Mesenchymal stem cell (in vitro differentiated cells and primary cell): ENCODE data around the gene MYEOV.

Experiments
- DNase-seq: peaks from one replicate; pipeline ENCODE4 v3.0.0-alpha.2; 2013
- H2AFZ ChIP-seq: one replicate; pipeline ENCODE4 v1.6.1; 2013; ENCODE audit warnings: low read depth, mild to moderate bottlenecking, control low read depth, inconsistent platforms, low read length, moderate library complexity
- H2AK5ac ChIP-seq: 2 replicates; pipeline ENCODE4 v1.6.1; 2013; ENCODE audit warnings: low read length, moderate library complexity, mild to moderate bottlenecking, inconsistent platforms; ENCODE audit not compliant: severe bottlenecking
- H2BK120ac ChIP-seq: one replicate; pipeline ENCODE4 v1.6.1; 2013; ENCODE audit warnings: low read depth, mild to moderate bottlenecking, inconsistent platforms, low read length, moderate library complexity
- H2BK12ac ChIP-seq, 2 experiments: one replicate each; pipeline ENCODE4 v1.6.1; 2013; ENCODE audit warnings: inconsistent platforms in 2 of 2, low read length in 2 of 2, mild to moderate bottlenecking in 2 of 2, moderate library complexity in 2 of 2, control low read depth in 1 of 2
- H2BK15ac ChIP-seq: one replicate; pipeline ENCODE4 v1.6.1; 2013; ENCODE audit warnings: mild to moderate bottlenecking, low read depth, inconsistent platforms; ENCODE audit not compliant: poor library complexity, severe bottlenecking
- H2BK5ac ChIP-seq: 2 replicates; pipeline ENCODE4 v1.6.1; 2013; ENCODE audit warnings: low read depth, mild to moderate bottlenecking, low read length, control low read depth, inconsistent platforms; ENCODE audit not compliant: poor library complexity, severe bottlenecking
- H3K14ac ChIP-seq, 2 experiments: one replicate each; pipeline ENCODE4 v1.6.1; 2013; ENCODE audit warnings: inconsistent platforms in 2 of 2, low read length in 2 of 2, control low read depth in 1 of 2, mild to moderate bottlenecking in 1 of 2, moderate library complexity in 1 of 2
- H3K18ac ChIP-seq, 2 experiments: one replicate each; pipeline ENCODE4 v1.6.1; 2013; ENCODE audit warnings: inconsistent platforms in 2 of 2, low read length in 2 of 2, control low read depth in 1 of 2, low read depth in 1 of 2, mild to moderate bottlenecking in 1 of 2
- H3K23ac ChIP-seq, 2 experiments: one replicate each; pipeline ENCODE4 v1.6.1; 2013; ENCODE audit warnings: inconsistent platforms in 2 of 2, low read length in 2 of 2, mild to moderate bottlenecking in 2 of 2, moderate library complexity in 2 of 2, control low read depth in 1 of 2
- H3K27ac ChIP-seq: 2 replicates; pipeline ENCODE4 v1.5.1; 2013; ENCODE audit warnings: mild to moderate bottlenecking, moderate library complexity, low read length, control low read depth, inconsistent platforms; ENCODE audit not compliant: poor library complexity, severe bottlenecking
- H3K27me3 ChIP-seq, 2 experiments: 2 replicates each; pipeline versions ENCODE4 v1.6.1 to v1.7.0; 2013; ENCODE audit warnings: low read length in 2 of 2, mild to moderate bottlenecking in 2 of 2, moderate library complexity in 2 of 2, control low read depth in 1 of 2, inconsistent platforms in 1 of 2; ENCODE audit not compliant: control insufficient read depth in 1 of 2, insufficient read depth in 1 of 2
- H3K36me3 ChIP-seq, 2 experiments: 2 replicates each; pipeline versions ENCODE4 v1.6.1 to v1.7.0; 2013; ENCODE audit warnings: low read length in 2 of 2, control low read depth in 1 of 2, inconsistent platforms in 1 of 2, low read depth in 1 of 2, mild to moderate bottlenecking in 1 of 2; ENCODE audit not compliant: insufficient read depth in 2 of 2, control insufficient read depth in 1 of 2
- H3K4ac ChIP-seq, 2 experiments: one replicate each; pipeline ENCODE4 v1.6.1; 2013; ENCODE audit warnings: inconsistent platforms in 2 of 2, low read length in 2 of 2, mild to moderate bottlenecking in 2 of 2, moderate library complexity in 2 of 2, control low read depth in 1 of 2, low read depth in 1 of 2
- H3K4me1 ChIP-seq: 2 replicates; pipeline ENCODE4 v1.6.1; 2013; ENCODE audit warnings: low read depth, low read length, control low read depth; ENCODE audit not compliant: control insufficient read depth, insufficient read depth
- H3K4me2 ChIP-seq: 2 replicates; pipeline ENCODE4 v1.6.1; 2013; ENCODE audit warnings: low read length, mild to moderate bottlenecking, inconsistent platforms; ENCODE audit not compliant: poor library complexity, severe bottlenecking
- H3K4me3 ChIP-seq, 2 experiments: 2 replicates each; pipeline versions ENCODE4 v1.5.1 to v1.7.0; 2013; ENCODE audit warnings: low read length in 2 of 2, mild to moderate bottlenecking in 2 of 2, control low read depth in 1 of 2, low read depth in 1 of 2; ENCODE audit not compliant: insufficient read depth in 1 of 2
- H3K79me1 ChIP-seq: replicated peaks from 2 replicates; pipeline ENCODE4 v1.6.1; 2013; ENCODE audit warnings: mild to moderate bottlenecking, control low read depth, low read length, inconsistent platforms; ENCODE audit not compliant: poor library complexity, severe bottlenecking
- H3K9ac ChIP-seq: 2 replicates; pipeline ENCODE4 v1.7.0; 2013; ENCODE audit warnings: mild to moderate bottlenecking, low read length, moderate library complexity
- H3K9me3 ChIP-seq: 2 replicates; pipeline ENCODE4 v1.7.0; 2013; ENCODE audit warnings: mild to moderate bottlenecking, low read length; ENCODE audit not compliant: control insufficient read depth
- H4K8ac ChIP-seq: one replicate; pipeline ENCODE4 v1.6.1; 2013; ENCODE audit warnings: inconsistent platforms, mild to moderate bottlenecking, low read length, moderate library complexity
- H4K91ac ChIP-seq: one replicate; pipeline ENCODE4 v1.6.1; 2013; ENCODE audit warnings: mild to moderate bottlenecking, low read length, inconsistent platforms
- WGBS: methylation state at CpG from one replicate; pipeline ENCODE4 v1.1.7; 2013; ENCODE audit warnings: mixed read lengths; 5-methylcytosine and 5-hydroxymethylcytosine counted together

Gene MYEOV

DNA sequence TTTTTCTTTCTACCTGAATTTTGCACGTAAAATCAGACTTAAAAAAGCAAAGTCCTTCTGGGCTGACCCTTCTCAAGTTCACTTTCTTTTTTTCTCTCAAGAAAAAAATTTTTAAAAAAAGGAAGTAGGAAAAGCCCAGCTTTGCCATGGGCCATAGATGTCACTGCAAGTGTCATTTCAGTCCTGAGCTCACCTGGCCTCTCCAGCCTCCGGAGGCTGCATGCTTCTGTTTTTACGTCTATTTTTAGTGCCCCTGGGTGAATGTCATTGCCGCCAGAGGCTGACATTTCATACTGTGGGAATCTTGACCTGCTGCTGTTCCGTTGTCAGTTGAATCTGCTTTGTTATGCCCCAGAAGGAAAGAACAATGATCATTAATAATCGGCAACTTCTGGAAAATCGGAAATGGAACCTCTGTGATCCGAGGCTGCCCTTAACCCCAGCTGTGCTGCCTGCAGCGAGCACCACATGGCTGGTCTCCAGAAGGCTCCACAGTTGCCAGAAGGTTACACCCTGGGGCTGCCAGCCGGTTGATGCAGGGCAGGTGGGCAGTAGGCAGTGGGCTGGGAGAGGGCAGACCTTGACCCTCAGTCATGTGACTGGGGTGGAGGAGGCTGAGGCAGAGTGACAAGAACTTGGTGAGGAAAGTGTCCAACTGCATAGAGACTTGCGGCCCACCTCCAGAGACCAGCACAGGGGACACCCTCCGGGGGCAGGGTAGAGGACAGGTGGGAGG is 16.7 kb upstream of the MYEOV start:
- Histone ChIP-seq H3K4ac (no peak overlapping the region), H3K9ac (no peak overlapping the region), H3K23ac (no peak overlapping the region), H3K4me2 (no peak overlapping the region), H4K8ac (no peak overlapping the region), H3K18ac (no peak overlapping the region), H2AFZ (no peak overlapping the region), H2BK5ac (no peak overlapping the region), H3K9me3 (peaks cover 6% of the 10 kb centered on the region), H3K4me3 (no peak overlapping the region), H3K36me3 (no peaks in the 10 kb centered on the region), H2BK12ac (no peak overlapping the region), H2BK120ac (no peak overlapping the region), H3K27ac (no peak overlapping the region), H4K91ac (no peak overlapping the region), H3K79me1 (no peaks in the 10 kb centered on the region), H3K14ac (no peak overlapping the region), H2BK15ac (no peak overlapping the region), H2AK5ac (no peak overlapping the region), H3K27me3 (peaks cover 69 to 70% of the 10 kb centered on the region in 2 experiments), H3K4me1 (peaks cover 24% of the 10 kb centered on the region)
- 81% methylated on average over 12 of the region's 12 CpGs for WGBS
- DNase-seq: no peak

- Histone ChIP-seq H3K4ac (no peak overlapping the region), H2BK120ac (no peak overlapping the region), H2BK12ac (no peak overlapping the region), H3K27me3 (peaks cover 60% of the 10 kb centered on the region in 2 experiments), H2AFZ (no peak overlapping the region), H3K18ac (no peak overlapping the region), H2AK5ac (no peak overlapping the region), H2BK5ac (no peak overlapping the region), H2BK15ac (no peak overlapping the region), H4K8ac (no peak overlapping the region), H3K4me2 (no peak overlapping the region), H3K9me3 (peaks cover 7% of the 10 kb centered on the region), H3K27ac (no peak overlapping the region), H4K91ac (no peak overlapping the region), H3K9ac (no peak overlapping the region), H3K23ac (no peak overlapping the region), H3K36me3 (no peaks in the 10 kb centered on the region), H3K14ac (no peak overlapping the region), H3K4me3 (no peak overlapping the region), H3K79me1 (no peaks in the 10 kb centered on the region), H3K4me1 (peaks cover 24% of the 10 kb centered on the region)
- WGBS: 70% methylated on average over 11 of the region's 12 CpGs
- no peak for DNase-seq
Observed at GRCh38 chr11:69278091-69278867, 15.7 kb upstream of the MYEOV start.

GRCh38 chr11:69280451-69280850 is 13.5 kb upstream of the MYEOV start:
- H3K4ac ChIP-seq: no peak overlapping the region
- no peaks in the 10 kb centered on the region for H3K79me1 ChIP-seq
- H2BK5ac ChIP-seq: no peak overlapping the region
- H3K4me3 ChIP-seq: no peak overlapping the region
- H3K23ac ChIP-seq: no peak overlapping the region
- no peaks in the 10 kb centered on the region for H3K36me3 ChIP-seq
- no peak for DNase-seq
- H4K8ac ChIP-seq: no peak overlapping the region
- 100% methylated on average over 1 of the region's 2 CpGs for WGBS
- peaks cover 42 to 54% of the 10 kb centered on the region in 2 experiments for H3K27me3 ChIP-seq
- no peak overlapping the region for H3K4me2 ChIP-seq
- no peak overlapping the region for H2BK120ac ChIP-seq
- H3K9ac ChIP-seq: peak overlapping the region; percentile 47
- no peak overlapping the region for H2BK12ac ChIP-seq
- no peak overlapping the region for H2AK5ac ChIP-seq
- H3K27ac ChIP-seq: no peak overlapping the region
- H4K91ac ChIP-seq: no peak overlapping the region
- no peak overlapping the region for H2BK15ac ChIP-seq
- no peak overlapping the region for H3K14ac ChIP-seq
- peaks cover 7% of the 10 kb centered on the region for H3K9me3 ChIP-seq
- H3K4me1 ChIP-seq: peaks cover 30% of the 10 kb centered on the region
- H3K18ac ChIP-seq: no peak overlapping the region
- H2AFZ ChIP-seq: no peak overlapping the region

DNA sequence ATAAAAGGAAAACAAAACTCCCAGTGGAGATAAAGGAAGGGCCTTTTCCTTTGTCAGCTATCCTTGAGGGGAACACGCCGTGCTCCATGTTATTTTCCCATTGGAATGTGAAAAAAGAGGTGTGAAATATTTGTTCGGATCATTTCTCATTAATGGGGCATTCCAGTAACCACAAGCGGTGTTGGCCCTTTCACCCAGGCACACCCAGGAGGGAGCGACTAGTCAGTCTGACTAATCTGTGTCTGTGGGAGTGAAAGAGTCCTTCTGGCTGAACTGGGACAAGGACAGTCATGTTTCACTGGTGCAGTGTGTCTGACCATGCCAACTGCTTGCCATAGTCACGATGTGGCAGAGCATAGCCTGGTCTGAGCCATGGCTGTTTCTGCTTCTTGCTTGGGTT is 13.0 kb upstream of the MYEOV start:
- Histone ChIP-seq H2BK15ac (no peak overlapping the region), H3K27ac (no peak overlapping the region), H2BK12ac (no peak overlapping the region), H3K4me3 (no peak overlapping the region), H4K91ac (no peak overlapping the region), H3K9ac (peak overlapping the region; percentile 47), H3K4ac (no peak overlapping the region), H3K4me1 (peaks cover 30% of the 10 kb centered on the region), H4K8ac (no peak overlapping the region), H2BK5ac (no peak overlapping the region), H2AK5ac (no peak overlapping the region), H3K9me3 (peaks cover 7% of the 10 kb centered on the region), H3K14ac (no peak overlapping the region), H3K4me2 (no peak overlapping the region), H3K18ac (peak overlapping the region in 1 of 2 experiments; percentile 1), H3K79me1 (no peaks in the 10 kb centered on the region), H3K23ac (no peak overlapping the region), H2BK120ac (no peak overlapping the region), H2AFZ (no peak overlapping the region), H3K27me3 (peaks cover 37 to 54% of the 10 kb centered on the region in 2 experiments), H3K36me3 (no peaks in the 10 kb centered on the region)
- 21% methylated on average over 6 of the region's 6 CpGs for WGBS
- DNase-seq: peak; percentile 72
